ENCODE measurements around the gene TAS1R1. TPM values are rescaled to one million over a fixed set of nuclear protein-coding genes. Genes with fewer than 3 reads are reported as not detected.

Gene TAS1R1
- total and polyA plus RNA-seq, 9 of the 15 experiments (the other 6 are each of a cell fraction or from before 2014, with no cell fraction given), result 0.06 TPM; not detected in 8

- TF ChIP-seq POLR2G (IDR thresholded peaks at IDR 0.05; ENCODE audit: low read depth, low read length), result no peak
- TF ChIP-seq ZC3H11A (IDR thresholded peaks at IDR 0.05; ENCODE audit: low read depth, low read length), result no peak
- TF ChIP-seq REST (IDR thresholded peaks at IDR 0.05; ENCODE audit: borderline replicate concordance), result no peak; the same call in 1 of the 2 replicates
- 0 out of 2 replicates have a peak, but pooled peaks have one; percentile 40 for TF ChIP-seq REST (CRISPR knock-in tag; IDR thresholded peaks at IDR 0.05; ENCODE audit: low read depth)
- peak; percentile 81 for TF ChIP-seq CHD2 (IDR thresholded peaks at IDR 0.05; ENCODE audit: low read depth, low read length)
- TF ChIP-seq PHF8 (IDR thresholded peaks at IDR 0.05; ENCODE audit: borderline replicate concordance, low read length), result peak; percentile 41; the same call in 1 of the 2 replicates
- no peak for TF ChIP-seq HNRNPH1 (optimal IDR thresholded peaks at IDR 0.05; ENCODE audit: low read depth, low read length)
- TF ChIP-seq SETDB1 (IDR thresholded peaks at IDR 0.05; ENCODE audit: low read length), result no peak
- peak; percentile 14 to 73 (median 58) for TF ChIP-seq YY1 (IDR thresholded peaks at IDR 0.05; ENCODE audit: borderline replicate concordance in 1 of 3, control insufficient read depth in 1 of 3, extremely low read depth in 1 of 3, insufficient read depth in 3 of 3, insufficient read length in 1 of 3, insufficient replicate concordance in 2 of 3, low read depth in 1 of 3, low read length in 2 of 3)
- TF ChIP-seq BRF1 (IDR thresholded peaks at IDR 0.05; ENCODE audit: borderline replicate concordance, extremely low read depth, insufficient read length), result no peak
- TF ChIP-seq ZBTB1 (CRISPR knock-in tag; IDR thresholded peaks at IDR 0.05; ENCODE audit: borderline replicate concordance, low read depth), result peak; percentile 75; the same call in 1 of the 2 replicates
- no peak for TF ChIP-seq PTTG1 (tag; IDR thresholded peaks at IDR 0.05; ENCODE audit: low read depth)
- TF ChIP-seq YBX1 (IDR thresholded peaks at IDR 0.05), result no peak
- TF ChIP-seq KLF10 (CRISPR knock-in tag; IDR thresholded peaks at IDR 0.05), result no peak
- 0 out of 2 replicates have a peak, but pooled peaks have one; percentile 19 for TF ChIP-seq GTF2A2 (tag; IDR thresholded peaks at IDR 0.05)
- TF ChIP-seq RUNX1 (IDR thresholded peaks at IDR 0.05; ENCODE audit: low read depth), result no peak
- no peak for TF ChIP-seq NCOR1 (IDR thresholded peaks at IDR 0.05)
- TF ChIP-seq PTBP1 (IDR thresholded peaks at IDR 0.05; ENCODE audit: low read depth, low read length), result 0 out of 2 replicates have a peak, but pooled peaks have one; percentile 31
- 0 out of 2 replicates have a peak, but pooled peaks have one; percentile 77 for TF ChIP-seq ERF (CRISPR knock-in tag; IDR thresholded peaks at IDR 0.05)
- peak; percentile 89 for TF ChIP-seq CHD1 (IDR thresholded peaks at IDR 0.05; ENCODE audit: low read length)
- TF ChIP-seq KDM4B (IDR thresholded peaks at IDR 0.05; ENCODE audit: borderline replicate concordance in 2 of 2, low read depth in 1 of 2), result no peak
Measured at GRCh38 chr1:6601923-6602668, 47.0 kb downstream of the TAS1R1 start (continued).
